ENCODE data around the gene OR4D9.

DNA sequence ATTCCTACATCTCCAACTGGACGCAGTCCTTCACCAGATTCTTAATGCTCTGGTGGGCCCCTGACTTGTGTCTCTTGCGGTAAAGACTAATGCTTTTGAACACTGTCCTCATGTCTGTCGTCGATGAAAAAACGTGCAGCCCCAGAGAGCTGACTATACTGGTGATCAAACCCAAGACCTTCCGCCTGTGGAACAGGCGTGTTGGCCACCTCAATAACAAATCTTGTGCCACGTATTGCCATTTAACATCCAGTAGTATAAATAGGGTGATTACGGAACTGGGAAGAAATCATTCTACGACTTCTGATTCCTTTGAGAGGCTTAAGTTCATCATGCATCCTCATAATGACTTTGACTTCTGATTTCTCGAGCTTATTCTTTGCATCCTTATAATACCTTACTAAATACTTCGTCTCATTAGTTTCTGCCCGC, 45.6 kb downstream of the OR4D9 start:
- TF ChIP-seq, protein P1, sequence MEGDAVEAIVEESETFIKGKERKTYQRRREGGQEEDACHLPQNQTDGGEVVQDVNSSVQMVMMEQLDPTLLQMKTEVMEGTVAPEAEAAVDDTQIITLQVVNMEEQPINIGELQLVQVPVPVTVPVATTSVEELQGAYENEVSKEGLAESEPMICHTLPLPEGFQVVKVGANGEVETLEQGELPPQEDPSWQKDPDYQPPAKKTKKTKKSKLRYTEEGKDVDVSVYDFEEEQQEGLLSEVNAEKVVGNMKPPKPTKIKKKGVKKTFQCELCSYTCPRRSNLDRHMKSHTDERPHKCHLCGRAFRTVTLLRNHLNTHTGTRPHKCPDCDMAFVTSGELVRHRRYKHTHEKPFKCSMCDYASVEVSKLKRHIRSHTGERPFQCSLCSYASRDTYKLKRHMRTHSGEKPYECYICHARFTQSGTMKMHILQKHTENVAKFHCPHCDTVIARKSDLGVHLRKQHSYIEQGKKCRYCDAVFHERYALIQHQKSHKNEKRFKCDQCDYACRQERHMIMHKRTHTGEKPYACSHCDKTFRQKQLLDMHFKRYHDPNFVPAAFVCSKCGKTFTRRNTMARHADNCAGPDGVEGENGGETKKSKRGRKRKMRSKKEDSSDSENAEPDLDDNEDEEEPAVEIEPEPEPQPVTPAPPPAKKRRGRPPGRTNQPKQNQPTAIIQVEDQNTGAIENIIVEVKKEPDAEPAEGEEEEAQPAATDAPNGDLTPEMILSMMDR (IDR thresholded peaks at IDR 0.05; ENCODE audit: insufficient read depth, low read length) = no peak
- TF ChIP-seq POLR2AphosphoS5 (IDR thresholded peaks at IDR 0.05; ENCODE audit: low read depth) = no peak

Measured in HL-60 (cell line).